Measurements from ENCODE around the gene EBPL.

Gene EBPL

DNA sequence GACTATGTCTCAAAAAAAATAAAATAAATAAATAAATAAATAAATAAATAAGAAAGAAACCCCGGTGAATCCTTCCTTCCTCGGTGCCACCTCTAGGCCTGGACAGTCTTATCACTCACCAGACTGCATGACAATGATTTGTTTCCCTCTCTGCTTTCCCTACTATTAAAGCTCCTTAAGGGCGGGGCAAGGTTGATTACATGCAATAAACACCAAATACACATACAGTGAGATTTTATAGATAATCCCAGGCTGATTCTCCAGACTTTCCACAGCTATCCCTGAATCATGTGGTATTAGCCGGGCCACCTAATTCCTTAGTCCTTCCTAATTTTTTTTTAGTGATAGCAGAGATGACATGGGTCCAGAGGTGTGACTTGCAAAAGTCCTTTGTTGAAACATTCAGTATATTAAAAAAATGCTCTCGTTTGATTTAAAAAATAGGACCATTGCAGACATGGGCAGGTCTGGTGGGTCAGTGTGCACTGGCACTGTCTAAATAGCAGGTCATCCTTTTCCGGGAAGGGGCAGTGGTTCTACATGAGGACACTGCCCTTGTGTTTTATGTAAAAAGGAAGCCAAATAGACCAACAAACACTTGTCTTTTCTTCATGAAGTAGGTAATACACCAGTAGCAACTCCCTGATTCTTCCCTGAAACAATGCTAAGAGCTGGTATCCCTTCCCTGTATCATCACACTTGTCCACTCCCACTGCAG, 14.5 kb downstream of the EBPL start:
- no peak for DNase-seq (ENCODE audit: low read depth)

DNA sequence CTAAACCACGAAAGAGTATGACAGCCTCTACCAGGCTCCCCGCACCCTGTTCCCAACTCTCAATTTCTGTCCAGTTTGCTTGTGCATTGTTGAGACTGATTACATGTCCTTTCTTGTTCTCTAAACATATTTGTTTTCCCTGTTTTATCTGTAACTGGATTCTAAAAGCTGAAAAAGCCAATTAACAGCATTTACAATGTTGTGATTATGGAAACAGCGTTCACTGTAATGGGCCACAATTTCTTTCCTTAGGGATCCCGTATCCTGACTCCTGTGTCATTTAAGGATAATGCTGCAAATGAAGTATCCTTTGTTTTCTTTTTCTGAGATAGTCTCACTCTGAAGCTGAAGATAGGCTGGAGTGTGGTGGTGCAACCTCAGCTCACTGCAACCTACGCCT, 20.5 kb downstream of the EBPL start:
- DNase-seq (ENCODE audit: low read depth), result no peak

GRCh38 chr13:49669735-49670309, 21.5 kb downstream of the EBPL start:
- peak; percentile 70 for DNase-seq (ENCODE audit: low read depth)

DNA sequence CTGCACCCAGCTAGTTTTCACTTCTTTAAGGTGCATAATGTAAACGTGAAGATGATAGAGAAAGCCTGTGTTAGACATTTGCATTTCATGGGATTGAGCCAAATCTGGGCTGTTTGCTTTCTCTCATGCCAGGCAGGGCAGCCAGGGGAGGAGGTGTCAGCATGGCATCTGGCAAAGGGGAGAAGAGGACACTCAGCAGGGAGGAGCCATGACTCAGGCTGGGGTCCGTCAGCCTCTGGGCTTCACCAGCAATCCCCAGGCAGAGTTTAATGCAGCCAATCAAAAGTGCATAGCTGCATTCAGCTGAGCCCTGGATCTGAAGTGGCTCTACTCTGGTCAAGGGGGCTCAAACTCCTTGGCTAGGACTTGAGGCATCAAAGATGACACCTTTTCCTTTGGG, 23.5 kb downstream of the EBPL start:
- peak; percentile 45 for DNase-seq (ENCODE audit: low read depth)

GRCh38 chr13:49664606-49665005, 26.7 kb downstream of the EBPL start:
- no peak for DNase-seq (ENCODE audit: low read depth)

- no peak for DNase-seq (ENCODE audit: low read depth)
Measured at GRCh38 chr13:49657241-49657641, 34.0 kb downstream of the EBPL start.

DNA sequence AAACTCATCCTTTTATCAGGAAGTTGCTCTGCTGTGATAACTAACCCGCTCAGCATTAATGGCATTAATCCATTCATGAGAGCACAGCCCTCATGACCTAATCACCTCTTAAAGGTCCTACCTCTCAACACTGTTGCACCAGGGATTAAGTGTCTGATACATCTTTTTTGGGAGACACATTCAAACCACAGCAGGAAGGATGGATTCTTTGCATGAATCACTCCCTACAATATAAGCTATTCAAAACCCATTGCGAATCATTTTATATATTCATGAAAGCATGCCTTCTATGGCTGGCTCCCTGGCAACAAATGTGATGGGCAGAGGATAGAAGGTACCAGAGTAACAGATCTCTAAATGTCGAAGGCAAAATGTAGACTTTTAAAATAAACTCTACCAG, 35.4 kb downstream of the EBPL start:
- no peak for DNase-seq (ENCODE audit: low read depth)

- DNase-seq (ENCODE audit: low read depth), result no peak
Measured at GRCh38 chr13:49654011-49654410, 37.3 kb downstream of the EBPL start.

DNA sequence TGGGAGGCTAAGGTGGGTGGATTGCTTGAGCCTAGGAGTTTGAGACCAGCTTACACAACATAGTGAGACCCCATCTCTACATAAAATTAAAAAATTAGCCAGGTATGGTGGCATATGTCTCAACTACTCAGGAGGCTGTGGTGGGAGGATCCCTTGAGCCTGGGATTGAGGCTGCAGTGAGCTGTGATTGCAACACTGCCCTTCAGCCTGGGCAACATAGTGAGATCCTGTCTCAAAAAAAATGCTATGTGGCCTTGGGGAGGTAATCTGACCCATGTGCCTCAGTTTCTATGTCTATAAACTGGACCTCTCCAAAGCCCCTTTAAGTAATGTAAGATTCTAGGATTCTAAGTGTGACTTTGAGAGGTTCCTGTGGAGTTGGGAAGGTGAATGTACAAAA, 37.8 kb downstream of the EBPL start:
- no peak for DNase-seq (ENCODE audit: low read depth)

DNA sequence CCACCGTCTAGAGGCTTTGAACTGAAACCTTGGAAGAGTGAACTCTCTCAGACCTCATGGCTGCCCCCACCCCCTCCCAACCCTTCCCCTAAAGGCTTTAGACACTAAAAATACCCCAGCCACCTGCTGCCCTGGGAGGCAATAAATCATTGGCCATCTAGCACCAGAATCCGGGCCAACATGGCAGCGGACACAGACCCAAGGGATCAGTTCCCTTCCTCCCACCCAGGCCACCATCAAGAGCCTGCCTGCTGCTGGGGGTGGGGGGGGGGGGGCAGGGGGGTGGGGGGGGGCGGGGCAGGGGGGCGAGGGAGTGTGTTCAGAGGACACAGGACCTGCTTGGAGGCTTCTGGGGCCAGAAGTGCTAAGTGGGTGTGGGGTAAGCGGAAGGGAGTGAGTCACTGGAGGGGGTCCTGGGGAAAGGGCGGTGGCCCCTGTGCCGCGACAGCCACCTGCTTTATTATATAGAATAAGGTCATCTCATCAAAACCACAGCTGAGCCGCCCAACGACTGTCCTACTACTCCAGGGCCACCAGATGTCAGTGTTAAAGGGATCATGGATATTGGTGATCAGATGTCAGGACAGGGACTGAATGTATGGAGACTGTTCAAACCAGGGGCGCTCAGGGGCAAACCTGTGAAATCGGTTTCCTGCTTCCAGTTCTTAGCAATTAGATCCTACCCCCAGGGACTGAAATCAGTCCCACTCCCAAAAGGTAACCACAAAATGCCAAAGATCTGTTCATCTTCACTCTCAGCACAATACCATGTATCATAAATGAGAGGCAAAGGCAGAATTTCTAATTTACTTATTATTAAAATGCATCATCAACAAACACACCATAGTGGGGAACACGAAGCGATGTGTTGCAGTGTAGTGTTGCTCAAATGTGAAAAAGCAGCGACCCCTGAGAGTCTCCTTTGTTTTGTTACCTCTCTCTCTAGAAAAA, 38.7 kb downstream of the EBPL start:
- DNase-seq (ENCODE audit: low read depth), result peak; percentile 29

DNA sequence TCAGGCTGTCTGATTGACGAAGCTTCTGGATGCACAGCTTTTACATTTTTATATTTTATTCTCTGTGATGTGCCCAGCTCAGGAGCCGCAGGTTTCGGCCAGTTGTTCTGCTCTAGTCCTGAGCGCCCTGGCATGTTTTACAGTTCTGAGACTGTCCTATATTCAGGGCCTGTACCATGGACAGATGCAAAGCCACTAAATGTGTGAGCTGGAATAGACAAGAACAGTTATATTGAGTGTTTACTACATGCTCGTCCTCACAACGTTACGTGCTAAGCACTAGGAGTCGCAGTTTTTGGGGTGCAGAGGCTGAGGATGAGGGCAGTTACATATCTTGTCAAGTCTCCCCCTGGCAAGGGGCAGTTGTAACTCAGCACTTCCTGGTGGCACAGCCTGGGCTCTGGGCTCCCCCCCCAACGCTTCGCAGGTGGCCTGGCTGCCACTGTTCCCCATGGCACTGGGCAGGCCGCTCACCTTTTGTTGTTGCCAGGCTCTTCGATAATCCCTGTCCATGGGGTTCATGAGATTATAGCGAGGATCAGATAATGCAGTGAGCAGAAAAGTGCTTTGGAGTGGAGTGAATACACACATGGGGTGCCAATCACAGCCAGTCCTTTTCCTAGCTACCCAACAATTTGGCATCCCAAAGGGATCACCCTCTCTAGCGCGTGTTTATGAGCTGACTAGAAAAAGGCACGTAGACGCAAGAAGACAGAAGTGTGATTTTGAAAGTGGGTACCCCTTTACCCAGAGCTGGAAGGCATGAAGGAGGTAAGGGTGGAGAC, 39.5 kb downstream of the EBPL start:
- no peak for DNase-seq (ENCODE audit: low read depth)

DNA sequence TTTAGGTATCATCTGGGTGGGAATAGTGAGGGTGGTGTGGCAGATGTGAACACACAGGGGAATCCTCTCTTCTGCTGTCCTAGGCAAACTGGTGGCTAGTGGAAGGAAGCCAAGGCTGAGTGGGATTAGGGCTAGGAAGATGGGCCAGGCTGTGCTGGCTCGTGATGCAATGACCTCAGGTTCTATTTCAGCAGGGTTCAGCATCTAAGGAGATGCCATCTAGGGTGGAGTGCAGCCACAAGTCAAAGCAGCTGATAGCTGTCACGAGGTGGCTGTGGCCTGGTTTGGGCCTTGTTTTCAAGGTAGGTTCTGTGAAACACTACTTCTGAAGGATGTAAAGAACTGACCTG, 41.3 kb downstream of the EBPL start:
- DNase-seq (ENCODE audit: low read depth), result no peak

- DNase-seq (ENCODE audit: low read depth), result peak; percentile 38
Measured at GRCh38 chr13:49649244-49649962, 41.9 kb downstream of the EBPL start.

DNA sequence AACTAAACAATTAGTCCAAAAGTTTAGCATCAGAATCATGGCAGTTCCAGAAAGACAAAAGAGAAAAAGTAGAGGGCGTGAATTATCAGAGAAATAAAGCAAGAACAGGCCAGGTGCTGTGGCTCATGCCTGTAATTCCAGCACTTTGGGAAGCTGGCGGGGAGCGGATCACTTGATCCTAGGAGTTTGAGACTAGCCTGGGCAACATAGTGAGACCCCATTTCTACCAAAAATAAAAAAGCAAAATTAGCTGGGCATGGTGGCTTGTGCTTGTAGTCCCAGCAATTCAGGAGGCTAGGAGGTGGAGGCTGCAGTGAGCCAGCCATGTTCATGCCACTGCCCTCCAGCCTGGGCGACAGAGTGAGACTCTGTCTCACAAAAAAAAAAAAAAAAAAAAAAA, 44.6 kb downstream of the EBPL start:
- no peak for DNase-seq (ENCODE audit: low read depth)

DNA sequence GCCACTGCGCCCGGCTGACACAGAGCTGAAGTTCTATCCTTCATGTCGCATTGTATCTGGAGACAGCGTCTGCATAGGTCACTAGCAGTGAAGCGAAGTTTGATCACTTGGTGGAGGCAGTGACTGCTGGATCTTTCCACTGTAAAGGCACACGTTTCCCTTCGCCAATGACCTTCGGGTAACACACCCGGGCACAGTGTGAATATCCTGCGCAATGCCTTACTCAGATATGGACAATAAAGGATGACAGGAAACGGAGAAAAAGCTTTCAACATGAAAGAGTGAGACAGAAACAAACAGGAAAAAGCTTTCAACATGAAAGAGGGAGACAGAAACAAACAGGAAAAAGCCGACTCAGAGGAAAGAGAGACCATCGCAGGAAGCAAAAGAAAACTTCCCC, 45.8 kb downstream of the EBPL start:
- no peak for DNase-seq (ENCODE audit: low read depth)

GRCh38 chr13:49643035-49643646, 48.1 kb downstream of the EBPL start:
- DNase-seq (ENCODE audit: low read depth), result no peak

DNA sequence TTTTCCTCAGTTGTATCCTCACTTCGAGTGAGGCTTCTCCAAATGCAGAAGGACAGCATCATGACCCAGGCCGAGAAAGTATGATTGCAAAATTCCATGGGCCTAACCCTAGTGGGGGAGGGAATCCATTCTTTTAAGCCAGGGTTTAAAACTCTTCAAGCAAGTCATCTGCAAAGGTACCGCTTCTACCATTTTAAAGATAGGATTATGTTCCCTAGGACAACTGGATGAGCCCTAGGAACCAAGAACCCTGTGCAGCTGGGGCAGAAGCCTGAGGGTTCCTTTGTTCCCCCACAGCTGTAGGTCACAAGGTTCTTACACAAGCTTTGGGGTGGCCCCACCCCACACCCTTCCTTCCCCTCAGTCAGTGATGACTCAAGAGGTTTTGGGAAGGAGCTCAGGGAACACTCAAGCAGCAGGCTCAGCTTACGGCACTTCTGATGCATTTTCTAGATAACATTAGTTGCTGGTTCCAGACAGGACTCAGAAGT, 49.4 kb downstream of the EBPL start:
- peak; percentile 90 for DNase-seq (ENCODE audit: low read depth)

DNA sequence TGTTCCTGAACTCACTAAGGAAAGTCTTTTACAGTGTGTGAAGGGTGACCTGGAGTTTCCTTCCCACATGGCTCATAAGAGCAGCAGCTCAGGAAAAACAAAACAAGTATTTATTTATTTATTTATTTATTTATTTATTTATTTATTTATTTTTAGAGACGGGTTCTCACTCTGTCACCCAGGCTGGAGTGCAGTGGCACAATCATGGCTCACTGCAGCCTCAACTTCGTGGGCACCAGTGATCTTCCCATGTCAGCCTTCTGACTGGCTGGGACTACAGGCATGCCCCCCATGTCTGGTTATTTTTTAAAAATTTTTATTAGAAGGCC, 52.6 kb downstream of the EBPL start:
- DNase-seq (ENCODE audit: low read depth), result no peak

GRCh38 chr13:49638030-49638743, 53.1 kb downstream of the EBPL start:
- no peak for DNase-seq (ENCODE audit: low read depth)

DNA sequence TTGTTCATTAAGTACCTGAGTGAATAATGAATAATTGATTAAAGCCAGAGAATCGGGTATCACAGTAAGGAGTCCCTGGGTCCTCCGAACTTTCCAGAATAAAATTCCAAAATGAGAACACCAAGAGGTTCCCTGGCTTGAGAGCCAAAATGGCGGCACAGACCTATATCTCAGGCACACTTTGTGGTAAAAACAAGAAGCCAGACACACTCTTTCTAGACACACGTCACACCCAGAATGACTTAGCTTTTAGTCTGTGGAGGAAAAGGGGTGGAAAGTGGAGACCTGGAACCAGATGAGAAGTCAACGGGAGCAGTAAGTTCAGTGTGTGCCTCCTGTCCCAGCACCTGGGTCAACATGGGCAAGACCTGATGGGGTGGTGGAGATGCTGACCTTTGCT, 54.6 kb downstream of the EBPL start:
- no peak for DNase-seq (ENCODE audit: low read depth)

All from fibroblast of gingiva (primary cell).